H1 (cell line): ENCODE data around the gene TAMALIN. TPM values are rescaled to one million over a fixed set of nuclear protein-coding genes. Genes with fewer than 3 reads are reported as not detected.
A peak's percentile ranks its signal among the peaks of the same experiment; 100 is the strongest.

Experiments
- CTCF ChIA-PET: fragments of 300-600 bp; sonication (Branson Sonifier 250); formaldehyde crosslinking; loops from one replicate; lab custom pipeline; 2021; ENCODE audit not compliant: partially characterized antibody; lab: Charles Lee
- POLR2A ChIA-PET: fragments of 300-600 bp; sonication (Branson Sonifier 250); formaldehyde crosslinking; loops from one replicate; lab custom pipeline; 2021; ENCODE audit warnings: inconsistent platforms; ENCODE audit not compliant: partially characterized antibody; lab: Charles Lee
- DNase-seq, 2 experiments: peaks; one replicate each; pipeline versions ENCODE4 v3.0.0 to v3.0.0-alpha.2; 2010 to 2022; ENCODE audit warnings: low spot score in 2 of 2, low read depth in 1 of 2, mixed read lengths in 1 of 2
- FAIRE-seq: peaks from 2 replicates; lab custom pipeline; 2011; peaks lifted over from hg19 to GRCh38; lab: Jason Lieb, UNC
- H2AFZ ChIP-seq: 2 replicates; pipeline ENCODE4 v1.8.1; 2012; ENCODE audit warnings: low read length, inconsistent platforms
- H2AK5ac ChIP-seq: 2 replicates; pipeline ENCODE4 v1.6.1; 2013; ENCODE audit warnings: low read depth, low read length
- H2BK120ac ChIP-seq: replicated peaks from 2 replicates; pipeline ENCODE3; 2013; ENCODE audit warnings: low read depth, low read length, inconsistent platforms
- H2BK12ac ChIP-seq: 2 replicates; pipeline ENCODE4 v1.6.1; 2013; ENCODE audit warnings: low read depth, low read length
- H2BK15ac ChIP-seq: 2 replicates; pipeline ENCODE4 v1.6.1; 2013; ENCODE audit warnings: low read length
- H2BK20ac ChIP-seq: 2 replicates; pipeline ENCODE4 v1.6.1; 2013; ENCODE audit warnings: low read length
- H2BK5ac ChIP-seq: 2 replicates; pipeline ENCODE4 v1.6.1; 2013; ENCODE audit warnings: low read depth, low read length
- H3K14ac ChIP-seq: 2 replicates; pipeline ENCODE4 v1.6.1; 2013; ENCODE audit warnings: inconsistent platforms; ENCODE audit not compliant: insufficient read length
- H3K18ac ChIP-seq: 2 replicates; pipeline ENCODE4 v1.6.1; 2013; ENCODE audit warnings: low read length; ENCODE audit errors: extremely low read depth
- H3K23ac ChIP-seq: 2 replicates; pipeline ENCODE4 v1.6.1; 2013; ENCODE audit warnings: inconsistent platforms; ENCODE audit not compliant: insufficient read length
- H3K23me2 ChIP-seq: 2 replicates; pipeline ENCODE4 v1.6.1; 2013; ENCODE audit warnings: low read depth, low read length
- H3K27ac ChIP-seq: 2 replicates; pipeline ENCODE4 v1.6.1; 2011; ENCODE audit warnings: low read depth, low read length, inconsistent platforms
- H3K27me3 ChIP-seq, 4 experiments: replicated peaks in 1 of 4; 1 replicate in 1 of 4; 2 replicates in 3 of 4; pipeline versions ENCODE4 v1.6.1 to v1.8.1; 2011 to 2013; ENCODE audit warnings: low read length in 3 of 4, mild to moderate bottlenecking in 3 of 4, inconsistent platforms in 2 of 4, mixed read lengths in 2 of 4, moderate library complexity in 1 of 4; ENCODE audit not compliant: control insufficient read depth in 3 of 4, insufficient read depth in 3 of 4; ENCODE audit errors: extremely low read depth in 1 of 4
- H3K36me3 ChIP-seq, 4 experiments: 2 replicates each; pipeline versions ENCODE4 v1.6.1 to v1.8.1; 2011 to 2013; ENCODE audit warnings: mild to moderate bottlenecking in 4 of 4, low read length in 3 of 4, moderate library complexity in 2 of 4, control low read depth in 1 of 4, inconsistent platforms in 1 of 4; ENCODE audit not compliant: insufficient read depth in 4 of 4, control insufficient read depth in 2 of 4
- H3K4ac ChIP-seq: replicated peaks from 2 replicates; pipeline ENCODE3; 2013; ENCODE audit warnings: low read length, low read depth, mixed read lengths, inconsistent platforms; ENCODE audit not compliant: insufficient read length
- H3K4me1 ChIP-seq, 4 experiments: replicated peaks in 1 of 4; 1 replicate in 1 of 4; 2 replicates in 3 of 4; pipeline versions ENCODE4 v1.6.1 to v1.8.1; 2011 to 2013; ENCODE audit warnings: low read length in 3 of 4, inconsistent platforms in 2 of 4, mixed read lengths in 1 of 4; ENCODE audit not compliant: insufficient read depth in 4 of 4, control insufficient read depth in 3 of 4
- H3K4me2 ChIP-seq, 2 experiments: 2 replicates each; pipeline versions ENCODE4 v1.6.1 to v1.8.1; 2011 to 2013; ENCODE audit warnings: low read depth in 2 of 2, low read length in 2 of 2, control low read depth in 1 of 2, inconsistent platforms in 1 of 2, mild to moderate bottlenecking in 1 of 2; ENCODE audit not compliant: insufficient read depth in 1 of 2
- H3K4me3 ChIP-seq, 4 experiments: fragments of 200-600, 300-600 bp in 1 of 4; sonication (generic), shearing (Covaris generic), sonication (Bioruptor Twin) in 1 of 4; 2 replicates each; pipeline versions ENCODE4 v1.5.1 to v1.8.1; 2011 to 2016; ENCODE audit warnings: low read length in 4 of 4, low read depth in 3 of 4, control low read depth in 2 of 4, inconsistent platforms in 2 of 4, mild to moderate bottlenecking in 2 of 4, mixed read lengths in 1 of 4, moderate library complexity in 1 of 4; ENCODE audit not compliant: insufficient read depth in 2 of 4; ENCODE audit errors: extremely low read depth in 1 of 4
- H3K56ac ChIP-seq: replicated peaks from 2 replicates; pipeline ENCODE3; 2013; ENCODE audit warnings: low read depth, mild to moderate bottlenecking, mixed read lengths, low read length, inconsistent platforms; ENCODE audit not compliant: insufficient read length
- H3K79me1 ChIP-seq: 2 replicates; pipeline ENCODE4 v1.6.1; 2013; ENCODE audit warnings: low read depth, low read length, control low read depth
- H3K79me2 ChIP-seq, 2 experiments: 2 replicates each; pipeline versions ENCODE4 v1.6.1 to v1.8.1; 2012 to 2013; ENCODE audit warnings: low read length in 2 of 2, mild to moderate bottlenecking in 2 of 2, inconsistent platforms in 1 of 2; ENCODE audit not compliant: insufficient read depth in 2 of 2, control insufficient read depth in 1 of 2
- H3K9ac ChIP-seq, 4 experiments: replicated peaks in 1 of 4; 1 replicate in 1 of 4; 2 replicates in 3 of 4; pipeline versions ENCODE4 v1.6.1 to v1.8.1; 2011 to 2013; ENCODE audit warnings: low read depth in 3 of 4, low read length in 3 of 4, control low read depth in 2 of 4, mild to moderate bottlenecking in 2 of 4, moderate library complexity in 2 of 4, inconsistent platforms in 1 of 4; ENCODE audit errors: extremely low read depth in 1 of 4
- H3K9me3 ChIP-seq, 2 experiments: 2 replicates each; pipeline versions ENCODE4 v1.6.1 to v1.8.1; 2012 to 2013; ENCODE audit warnings: mild to moderate bottlenecking in 2 of 2, moderate library complexity in 2 of 2, control low read depth in 1 of 2, inconsistent platforms in 1 of 2, low read depth in 1 of 2, low read length in 1 of 2, mixed read lengths in 1 of 2; ENCODE audit not compliant: insufficient read depth in 2 of 2
- H4K20me1 ChIP-seq, 2 experiments: replicated peaks in 1 of 2; 2 replicates each; pipeline versions ENCODE3 to v1.8.1; 2011 to 2013; ENCODE audit warnings: inconsistent platforms in 2 of 2, low read length in 2 of 2, mild to moderate bottlenecking in 1 of 2; ENCODE audit not compliant: insufficient read depth in 2 of 2, control insufficient read depth in 1 of 2
- H4K5ac ChIP-seq: 2 replicates; pipeline ENCODE4 v1.6.1; 2013; ENCODE audit warnings: low read length, low read depth, mixed read lengths, inconsistent platforms; ENCODE audit not compliant: insufficient read length
- H4K8ac ChIP-seq: 2 replicates; pipeline ENCODE4 v1.8.0; 2013; ENCODE audit warnings: mild to moderate bottlenecking, moderate library complexity, low read length, inconsistent platforms; ENCODE audit not compliant: insufficient read depth; ENCODE audit errors: extremely low read depth
- H4K91ac ChIP-seq: replicated peaks from 2 replicates; pipeline ENCODE3; 2013; ENCODE audit warnings: low read length, mixed read lengths, inconsistent platforms; ENCODE audit not compliant: insufficient read length
- ASH2L ChIP-seq: fragments of 200-600, 300-600 bp; sonication (generic); IDR thresholded peaks from one replicate; pipeline ENCODE4 v1.7.1; 2017; ENCODE audit warnings: low read length
- BCL11A ChIP-seq, 2 experiments: IDR thresholded peaks; one replicate each; pipeline ENCODE4 v1.6.1; 2011; ENCODE audit warnings: low read depth in 2 of 2, low read length in 2 of 2, mild to moderate bottlenecking in 2 of 2
- BRCA1 ChIP-seq: IDR thresholded peaks from 2 replicates; pipeline ENCODE4 v1.6.1; 2012; ENCODE audit warnings: low read depth, low read length, improper control_type of control experiment
- EZH2 ChIP-seq: fragments of 200-600 bp; sonication (generic); IDR thresholded peaks from 2 replicates; pipeline ENCODE4 v1.7.1; 2012; ENCODE audit warnings: low read depth, mild to moderate bottlenecking, moderate library complexity, low read length, inconsistent platforms; ENCODE audit not compliant: severe bottlenecking
- POU5F1 ChIP-seq: IDR thresholded peaks from 2 replicates; pipeline ENCODE4 v1.6.1; 2011; ENCODE audit warnings: low read depth, mild to moderate bottlenecking, low read length, moderate library complexity
- RNF2 ChIP-seq: fragments of 200-900, 300-1000 bp; sonication (generic); IDR thresholded peaks from 2 replicates; pipeline ENCODE4 v1.7.1; 2016; ENCODE audit warnings: borderline replicate concordance, low read depth, mild to moderate bottlenecking, antibody characterized with exemption, low read length; ENCODE audit not compliant: poor library complexity, severe bottlenecking; ENCODE audit errors: missing control alignments
- SIX5 ChIP-seq: IDR thresholded peaks from 2 replicates; pipeline ENCODE4 v1.6.1; 2011; ENCODE audit warnings: mild to moderate bottlenecking, low read depth, low read length
- SP4 ChIP-seq: IDR thresholded peaks from 2 replicates; pipeline ENCODE4 v1.6.1; 2012; ENCODE audit warnings: low read length, inconsistent platforms
- SRF ChIP-seq: IDR thresholded peaks from 2 replicates; pipeline ENCODE4 v1.6.1; 2011; ENCODE audit warnings: mild to moderate bottlenecking, low read depth, low read length, moderate library complexity
- TAF7 ChIP-seq: optimal IDR thresholded peaks from 2 replicates; pipeline ENCODE3; 2011; ENCODE audit warnings: low read depth, mild to moderate bottlenecking, inconsistent platforms, low read length, moderate library complexity, borderline replicate concordance
- WGBS, 2 experiments: shearing (Covaris generic) in 1 of 2; methylation state at CpG; one replicate each; pipeline versions ENCODE4 v1.1.6 to v1.1.7; 2013 to 2015; ENCODE audit warnings: low lambda C conversion rate in 2 of 2, mixed read lengths in 2 of 2, inconsistent platforms in 1 of 2, low coverage in 1 of 2, missing lambda C conversion rate in 1 of 2; ENCODE audit not compliant: insufficient replicate concordance in 2 of 2, insufficient coverage in 1 of 2, insufficient read length in 1 of 2; ENCODE audit errors: extremely low coverage in 1 of 2, missing lambda C conversion rate in 1 of 2; 5-methylcytosine and 5-hydroxymethylcytosine counted together
- polyA plus RNA-seq, 7 experiments: library from polyadenylated mRNA; depleted of rRNA in 3 of 7; stranded (reverse) in 5 of 7; unstranded in 2 of 7; fragments of >200 nt in 5 of 7; fragments of 200-250 nt in 2 of 7; gene quantifications; 1 replicate in 5 of 7; 2 replicates in 1 of 7; 4 replicates in 1 of 7; pipeline versions ENCODE4 v1.2.1 to v1.2.3, GENCODE V29; 2011 to 2013; ENCODE audit warnings: missing spikeins in 2 of 7, mixed read lengths in 2 of 7
- total RNA-seq: library from RNA; stranded (reverse); fragmentation: NEBNext Ultra II Directional; extraction: Animal tissue kit (Norgen Biotek cat#: 25700); gene quantifications from 2 replicates; pipeline ENCODE4 v1.2.1, GENCODE V29; 2021
- TF ChIP-seq, protein P1 (sequence below): IDR thresholded peaks from 2 replicates; pipeline ENCODE4 v1.6.1; 2012; ENCODE audit warnings: inconsistent platforms
- TF ChIP-seq, protein P2 (sequence below): IDR thresholded peaks from 2 replicates; pipeline ENCODE4 v1.6.1; 2011; ENCODE audit warnings: low read depth, mild to moderate bottlenecking, low read length; ENCODE audit not compliant: insufficient read depth

Gene TAMALIN
- total and polyA plus RNA-seq, 2 of the 8 experiments (the other 6 are each of a cell fraction or from before 2014, with no cell fraction given), result 2.6 to 4.9 TPM

DNA sequence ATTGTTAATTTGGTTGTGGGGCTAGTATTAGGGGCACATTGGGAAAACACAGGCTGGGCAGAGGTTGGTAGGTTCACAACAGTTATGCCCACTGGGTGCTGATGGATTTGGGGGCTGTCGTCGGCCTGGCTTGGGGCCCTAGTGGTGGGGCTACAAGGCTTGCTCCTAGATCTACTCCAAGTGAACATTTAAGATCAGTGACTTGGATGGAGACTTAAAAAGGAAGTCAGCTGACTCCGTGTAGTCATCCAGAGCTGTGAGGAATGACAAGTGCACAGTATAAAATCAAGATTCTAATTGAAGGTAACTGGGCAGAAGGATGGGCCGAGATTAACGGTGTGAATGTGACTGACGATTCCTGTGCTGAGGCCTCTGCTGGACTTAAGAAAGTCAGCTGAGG lies 31.7 kb downstream of the TAMALIN start:
- Histone ChIP-seq H3K18ac (no peak overlapping the region), H3K9ac (no peak overlapping the region)
- no peak for FAIRE-seq
- TF ChIP-seq, protein P1, sequence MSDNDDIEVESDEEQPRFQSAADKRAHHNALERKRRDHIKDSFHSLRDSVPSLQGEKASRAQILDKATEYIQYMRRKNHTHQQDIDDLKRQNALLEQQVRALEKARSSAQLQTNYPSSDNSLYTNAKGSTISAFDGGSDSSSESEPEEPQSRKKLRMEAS, result no peak
- no peak for TF ChIP-seq SP4
- no peak for TF ChIP-seq SRF
- TF ChIP-seq ASH2L, result no peak
- no peak for TF ChIP-seq SIX5
- no peak for TF ChIP-seq BCL11A (IDR thresholded peaks at IDR 0.05; ENCODE audit: low read depth in 2 of 2, low read length in 2 of 2)
- TF ChIP-seq RNF2, result no peak
- TF ChIP-seq EZH2, result no peak
- TF ChIP-seq, protein P2, sequence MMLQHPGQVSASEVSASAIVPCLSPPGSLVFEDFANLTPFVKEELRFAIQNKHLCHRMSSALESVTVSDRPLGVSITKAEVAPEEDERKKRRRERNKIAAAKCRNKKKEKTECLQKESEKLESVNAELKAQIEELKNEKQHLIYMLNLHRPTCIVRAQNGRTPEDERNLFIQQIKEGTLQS, result no peak
- TF ChIP-seq BRCA1, result no peak
- TF ChIP-seq POU5F1, result no peak
- TF ChIP-seq TAF7, result no peak

More for the DNA sequence above, 31.7 kb downstream of the TAMALIN start:
- Histone ChIP-seq H2BK20ac (no peak overlapping the region), H2BK15ac (no peak overlapping the region), H3K4ac (no peak overlapping the region), H2BK5ac (no peak overlapping the region), H3K79me1 (peaks cover 4% of the 10 kb centered on the region), H3K4me3 (peak overlapping the region in 2 of 4 experiments; percentile 4 to 92; a peak in 3 of 8 replicates), H3K56ac (no peak overlapping the region), H4K5ac (no peak overlapping the region), H3K23ac (no peak overlapping the region), H4K91ac (no peak overlapping the region), H3K9me3 (no peaks in the 10 kb centered on the region), H3K36me3 (no peaks in the 10 kb centered on the region), H3K4me1 (peaks cover 2 to 10% (median 5%) of the 10 kb centered on the region in 4 experiments; a peak in 6 of 7 replicates), H4K8ac (no peak overlapping the region), H2AFZ (no peak overlapping the region), H2BK120ac (no peak overlapping the region), H2BK12ac (no peak overlapping the region), H3K27me3 (peaks cover 2 to 31% (median 21%) of the 10 kb centered on the region in 4 experiments; a peak in 6 of 7 replicates), H3K23me2 (peaks cover 2% of the 10 kb centered on the region; the same call in 1 of the 2 replicates), H2AK5ac (no peak overlapping the region), H3K4me2 (peak overlapping the region in 1 of 2 experiments; percentile 67; a peak in 1 of 4 replicates), H4K20me1 (peaks cover 4 to 12% of the 10 kb centered on the region in 2 experiments), H3K27ac (no peak overlapping the region), H3K14ac (no peak overlapping the region), H3K79me2 (peaks cover 0 to 24% of the 10 kb centered on the region in 2 experiments; a peak in 3 of 4 replicates)
- no peak for DNase-seq
- WGBS, 2 experiments, result 87% methylated on average over 6 of the region's 6 CpGs; no CpG with 5 or more reads in 1 of the 2 experiments
- POLR2A ChIA-PET, result interaction anchor here (0.6 to 6.6 kb wide), 9 partner anchors 9 to 174 kb away, joined by 3 to 56 read pairs (median 12); partner anchors contain the start of genes ATG101, NR4A1 and SMIM41
- CTCF ChIA-PET, result interaction anchor here (1.0 to 15.8 kb wide), 13 partner anchors 9 to 81 kb away, joined by 3 to 294 read pairs (median 5); partner anchors contain the start of gene ATG101
